Left ventricle myocardium inferior (tissue), 1 donor: ENCODE measurements around the gene ASTN2. TPM values are rescaled to one million over a fixed set of nuclear protein-coding genes. Genes with fewer than 3 reads are reported as not detected.

Experiments used
- DNase-seq: peaks from one replicate; pipeline ENCODE4 v3.0.0-alpha.2; 2020
- H3K27ac ChIP-seq: fragments of 200-600 bp; replicated peaks from 2 replicates; pipeline ENCODE4 v1.8.0; 2021
- H3K27me3 ChIP-seq: fragments of 200-600 bp; 2 replicates; pipeline ENCODE4 v1.8.0; 2021; ENCODE audit warnings: low read depth
- H3K36me3 ChIP-seq: fragments of 200-600 bp; 2 replicates; pipeline ENCODE4 v1.8.0; 2021
- H3K4me1 ChIP-seq: fragments of 200-600 bp; 2 replicates; pipeline ENCODE4 v1.8.0; 2021
- H3K4me3 ChIP-seq: fragments of 200-600 bp; 2 replicates; pipeline ENCODE4 v1.8.0; 2021; ENCODE audit warnings: mild to moderate bottlenecking, moderate library complexity
- H3K9me3 ChIP-seq: fragments of 200-600 bp; replicated peaks from 2 replicates; pipeline ENCODE4 v1.8.0; 2021
- CTCF ChIP-seq: fragments of 200-600 bp; IDR thresholded peaks from 2 replicates; pipeline ENCODE4 v1.8.0; 2021; ENCODE audit warnings: antibody characterized with exemption, mild to moderate bottlenecking, borderline replicate concordance
- intact Hi-C: fragments of 100-400 bp; cut with micrococcal nuclease; formaldehyde crosslinking; loops from one replicate; pipeline ENCODE4 v1.11.0; 2022
- total RNA-seq: library from RNA; stranded (reverse); fragmentation: NEBNext Ultra II Directional; extraction: Animal tissue kit (Norgen Biotek cat#: 25700); gene quantifications from one replicate; pipeline ENCODE4 v1.2.1, GENCODE V29; 2021
- donor health status: DM: no; HTN: yes; CAD: no; lungs with severe emphysema.

ASTN2 gene
- total RNA-seq, 1 donor from 2014 or later = 6.1 TPM

- H3K27ac ChIP-seq = no peak overlapping the region
Observed at GRCh38 chr9:116479967-116480366, 934.9 kb downstream of the ASTN2 start.

GRCh38 chr9:116479056-116479544 lies 935.8 kb downstream of the ASTN2 start:
- intact Hi-C loops = no loop called here
- no peaks in the 10 kb centered on the region for H3K27me3 ChIP-seq
- no peak for TF ChIP-seq CTCF
- no peak overlapping the region for H3K4me3 ChIP-seq
- no peak overlapping the region for H3K27ac ChIP-seq
- H3K4me1 ChIP-seq = peaks cover 13% of the 10 kb centered on the region
- no peaks in the 10 kb centered on the region for H3K9me3 ChIP-seq
- no peak for DNase-seq
- H3K36me3 ChIP-seq = no peaks in the 10 kb centered on the region

More at GRCh38 chr9:116479967-116480366, 934.9 kb downstream of the ASTN2 start:
- Histone ChIP-seq H3K4me3 (no peak overlapping the region), H3K36me3 (peaks cover 2% of the 10 kb centered on the region), H3K9me3 (no peaks in the 10 kb centered on the region), H3K27me3 (no peaks in the 10 kb centered on the region), H3K4me1 (peaks cover 13% of the 10 kb centered on the region)
- intact Hi-C loops = no loop called here
- no peak for TF ChIP-seq CTCF
- no peak for DNase-seq

GRCh38 chr9:116477584-116478141 lies 937.2 kb downstream of the ASTN2 start:
- Histone ChIP-seq H3K27ac (peak overlapping the region; percentile 55), H3K4me1 (peaks cover 13% of the 10 kb centered on the region), H3K36me3 (no peaks in the 10 kb centered on the region), H3K4me3 (no peak overlapping the region), H3K27me3 (no peaks in the 10 kb centered on the region), H3K9me3 (no peaks in the 10 kb centered on the region)
- intact Hi-C loops = no loop called here
- no peak for TF ChIP-seq CTCF
- DNase-seq = no peak

- H3K4me1 ChIP-seq = peaks cover 17% of the 10 kb centered on the region
- H3K27me3 ChIP-seq = no peaks in the 10 kb centered on the region
- H3K36me3 ChIP-seq = no peaks in the 10 kb centered on the region
- peak overlapping the region; percentile 55 for H3K27ac ChIP-seq
- intact Hi-C loops = no loop called here
- no peaks in the 10 kb centered on the region for H3K9me3 ChIP-seq
- DNase-seq = peak; percentile 40
- H3K4me3 ChIP-seq = peak overlapping the region; percentile 17
- no peak for TF ChIP-seq CTCF
Observed at GRCh38 chr9:116476935-116477381, 937.9 kb downstream of the ASTN2 start.

- intact Hi-C loops = no loop called here
- peaks cover 27% of the 10 kb centered on the region for H3K4me1 ChIP-seq
- TF ChIP-seq CTCF = no peak
- DNase-seq = no peak
- no peak overlapping the region for H3K27ac ChIP-seq
- H3K36me3 ChIP-seq = no peaks in the 10 kb centered on the region
- no peak overlapping the region for H3K4me3 ChIP-seq
- H3K27me3 ChIP-seq = no peaks in the 10 kb centered on the region
- no peaks in the 10 kb centered on the region for H3K9me3 ChIP-seq
Observed at GRCh38 chr9:116476002-116476401, 938.9 kb downstream of the ASTN2 start.
